Brain pericyte (primary cell): ENCODE measurements around the gene PTDSS2.
"Not testable (repeated sequence)": the region's sequence is repeated elsewhere in the genome, so short reads cannot be mapped to it uniquely, and the experiment has no call there.

Experiments used
- DNase-seq: peaks from one replicate; pipeline ENCODE4 v3.0.0-alpha.2; 2012; ENCODE audit warnings: low read depth, low spot score

PTDSS2 gene

GRCh38 chr11:449889-450808, at the start of gene PTDSS2:
Gene PTDSS2, plus strand, starts transcription at chr11:450279. Its CDS starts 177 bp downstream, at chr11:450456.
- peak; percentile 86 for DNase-seq

- DNase-seq: not testable (repeated sequence)
These were observed 48.9 kb upstream of the PTDSS2 start for GRCh38 chr11:401196-401595.

GRCh38 chr11:403021-403760, 46.9 kb upstream of the PTDSS2 start:
- DNase-seq: no peak

GRCh38 chr11:403761-404431, 46.2 kb upstream of the PTDSS2 start:
- no peak for DNase-seq

GRCh38 chr11:404551-405264, 45.4 kb upstream of the PTDSS2 start:
- no peak for DNase-seq

GRCh38 chr11:405323-405953, 44.6 kb upstream of the PTDSS2 start:
- no peak for DNase-seq

GRCh38 chr11:405954-406795, 43.9 kb upstream of the PTDSS2 start:
- DNase-seq: no peak

GRCh38 chr11:406796-407650, 43.1 kb upstream of the PTDSS2 start:
- no peak for DNase-seq

- DNase-seq: no peak
These were observed 42.4 kb upstream of the PTDSS2 start for GRCh38 chr11:407651-408123.

GRCh38 chr11:408154-409007, 41.7 kb upstream of the PTDSS2 start:
- no peak for DNase-seq

- no peak for DNase-seq
These were observed 41.0 kb upstream of the PTDSS2 start for GRCh38 chr11:409008-409599.

- DNase-seq: no peak
These were observed 40.2 kb upstream of the PTDSS2 start for GRCh38 chr11:409600-410483.

- not testable (repeated sequence) for DNase-seq
These were observed 39.4 kb upstream of the PTDSS2 start for GRCh38 chr11:410711-411110.

GRCh38 chr11:411520-411919, 38.6 kb upstream of the PTDSS2 start:
- not testable (repeated sequence) for DNase-seq

- DNase-seq: no peak
These were observed 37.4 kb upstream of the PTDSS2 start for GRCh38 chr11:412641-413119.
